Ishikawa (cell line): Measurements from ENCODE around the gene TSHB.

Experiments used
- CEBPB ChIP-seq: IDR thresholded peaks from 2 replicates; pipeline ENCODE4 v1.6.1; 2012
- EGR1 ChIP-seq: IDR thresholded peaks from 2 replicates; pipeline ENCODE4 v1.6.1; 2012
- EP300 ChIP-seq: IDR thresholded peaks from 2 replicates; pipeline ENCODE4 v1.6.1; 2012; ENCODE audit warnings: borderline replicate concordance
- RAD21 ChIP-seq: IDR thresholded peaks from 2 replicates; pipeline ENCODE4 v1.6.1; 2012; ENCODE audit warnings: low read depth
- TAF1 ChIP-seq: IDR thresholded peaks from 2 replicates; pipeline ENCODE4 v1.6.1; 2012; ENCODE audit warnings: low read depth, mild to moderate bottlenecking
- ZBTB7A ChIP-seq: IDR thresholded peaks from 2 replicates; pipeline ENCODE4 v1.6.1; 2012; ENCODE audit warnings: low read depth
- TF ChIP-seq, protein P1 (sequence below): IDR thresholded peaks from 2 replicates; pipeline ENCODE4 v1.6.1; 2012

DNA sequence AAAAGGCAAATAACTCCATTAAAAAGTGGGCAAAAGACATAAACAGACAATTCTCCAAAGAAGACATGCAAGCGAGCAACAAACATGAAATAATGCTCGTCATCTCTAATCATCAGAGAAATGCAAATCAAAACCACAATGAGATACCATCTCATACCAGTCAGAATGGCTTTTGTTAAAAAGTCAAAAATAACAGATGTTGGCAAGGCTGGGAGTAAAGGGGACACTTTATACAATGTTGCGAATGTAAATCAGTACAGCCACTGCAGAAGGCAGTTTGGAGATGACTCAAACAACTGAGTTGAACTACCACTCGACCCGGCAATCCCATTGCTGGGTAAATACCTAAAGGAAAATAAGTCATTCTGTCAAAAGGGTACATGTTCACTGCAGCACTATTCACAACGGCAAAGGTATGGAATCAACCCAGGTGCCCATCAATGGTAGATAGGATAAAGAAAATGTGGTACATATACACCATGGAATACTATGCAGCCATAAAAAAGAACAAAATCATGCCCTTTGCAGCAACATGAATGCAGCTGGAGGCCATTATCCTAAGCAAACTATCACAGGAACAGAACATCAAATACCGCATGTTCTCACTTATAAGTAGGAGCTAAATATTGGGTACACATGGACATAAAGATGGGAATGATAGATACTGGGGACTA, 33.7 kb downstream of the TSHB start:
- TF ChIP-seq ZBTB7A, result no peak
- no peak for TF ChIP-seq CEBPB
- no peak for TF ChIP-seq EP300
- TF ChIP-seq, protein P1, sequence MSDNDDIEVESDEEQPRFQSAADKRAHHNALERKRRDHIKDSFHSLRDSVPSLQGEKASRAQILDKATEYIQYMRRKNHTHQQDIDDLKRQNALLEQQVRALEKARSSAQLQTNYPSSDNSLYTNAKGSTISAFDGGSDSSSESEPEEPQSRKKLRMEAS, result no peak
- TF ChIP-seq RAD21, result no peak
- no peak for TF ChIP-seq EGR1
- no peak for TF ChIP-seq TAF1
